Urinary bladder (tissue), 4 donors: Measurements from ENCODE around the gene SORCS2. TPM values are rescaled to one million over a fixed set of nuclear protein-coding genes. Genes with fewer than 3 reads are reported as not detected.

Experiments used
- DNase-seq: peaks from one replicate; pipeline ENCODE4 v3.0.0-alpha.2; 2015; ENCODE audit errors: extremely low spot score
- H3K27ac ChIP-seq: one replicate; pipeline ENCODE4 v1.5.1; 2013; ENCODE audit warnings: low read depth, mild to moderate bottlenecking, moderate library complexity
- H3K36me3 ChIP-seq: one replicate; pipeline ENCODE4 v1.6.1; 2013; ENCODE audit warnings: mild to moderate bottlenecking, moderate library complexity; ENCODE audit not compliant: insufficient read depth
- H3K4me1 ChIP-seq: one replicate; pipeline ENCODE4 v1.6.1; 2013; ENCODE audit warnings: mild to moderate bottlenecking, moderate library complexity; ENCODE audit not compliant: insufficient read depth
- H3K4me3 ChIP-seq: one replicate; pipeline ENCODE4 v1.5.1; 2013; ENCODE audit warnings: low read depth, low read length
- WGBS: extraction: QIAGEN DNeasy Blood & Tissue Kit; methylation state at CpG from one replicate; pipeline ENCODE4 v1.1.7; 2013; 5-methylcytosine and 5-hydroxymethylcytosine counted together
- polyA plus RNA-seq: library from polyadenylated mRNA; stranded (reverse); fragments of 200-250 nt; gene quantifications from one replicate; pipeline ENCODE4 v1.2.3, GENCODE V29; 2013
- total RNA-seq: library from RNA; depleted of rRNA; stranded (reverse); fragments of >200 nt; gene quantifications from one replicate; pipeline ENCODE4 v1.2.3, GENCODE V29; 2014
- donor health status: healthy with polysubstance abuse.
- donor health status: healthy.

The SORCS2 gene
- total and polyA plus RNA-seq, 2 donors = 5.3 to 10.8 TPM

DNA sequence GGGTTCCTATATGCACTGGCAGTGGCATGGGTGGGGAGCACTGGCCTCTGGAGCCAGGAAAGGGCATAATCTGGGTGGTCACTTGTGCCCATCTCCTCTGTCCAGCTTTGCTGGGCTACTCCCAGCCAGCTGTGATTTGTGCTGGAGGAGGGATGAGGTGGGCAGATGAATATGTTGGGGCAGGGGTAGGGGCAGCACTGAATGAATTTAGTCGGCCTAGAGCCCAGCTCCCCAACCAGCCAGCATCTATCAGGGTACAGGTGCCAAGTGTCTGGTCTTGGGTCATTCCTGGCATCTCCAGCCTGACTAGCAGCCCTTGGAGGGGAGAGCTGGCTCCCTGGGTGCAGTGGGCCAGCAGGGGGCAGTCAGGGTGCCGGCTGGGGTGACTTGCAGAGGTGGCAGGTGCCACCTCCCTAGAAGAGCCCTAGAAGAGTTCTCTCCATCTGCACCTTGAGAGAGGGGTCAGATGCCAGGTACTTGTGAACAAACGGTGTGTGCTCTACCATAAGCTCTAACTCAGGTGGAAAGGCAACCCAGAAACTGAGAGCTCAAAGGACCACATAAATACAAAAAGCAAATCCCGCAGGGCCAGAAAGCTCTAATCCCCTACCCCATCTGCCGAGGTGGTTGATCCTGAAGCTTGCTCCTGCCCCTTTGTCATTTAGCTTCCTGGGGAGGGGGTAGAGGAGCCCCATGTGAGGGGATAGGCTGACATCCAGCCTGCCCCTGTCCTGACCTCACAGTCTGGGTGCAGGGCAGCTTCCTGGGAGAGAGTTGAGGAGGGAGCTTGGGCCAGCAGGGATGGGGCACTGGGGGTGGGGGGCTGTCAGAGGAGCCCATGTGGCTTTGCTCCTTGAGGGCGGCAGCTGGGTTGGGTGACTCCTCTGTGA, 2.2 kb downstream of the SORCS2 start:
- H3K27ac ChIP-seq = no peak overlapping the region
- WGBS = 76% methylated on average over 6 of the region's 6 CpGs
- no peak for DNase-seq

DNA sequence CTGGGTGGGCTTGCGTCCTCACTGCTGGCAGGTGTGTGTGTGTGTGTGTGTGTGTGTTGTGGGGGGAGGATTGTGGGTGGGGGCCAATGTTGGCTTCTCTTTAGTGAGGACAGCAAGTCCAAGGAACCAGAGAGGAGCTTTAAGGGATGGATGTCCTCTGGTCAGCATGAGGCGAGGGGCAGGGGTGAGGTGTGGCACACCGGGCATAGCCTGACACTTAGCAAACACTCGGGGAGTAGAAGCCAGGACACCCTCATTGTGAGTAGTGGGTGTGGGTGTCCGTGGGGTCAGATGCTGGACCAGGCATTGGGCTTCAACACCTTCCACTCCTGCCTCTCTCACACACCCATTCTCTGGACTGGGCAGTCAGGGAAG, 2.8 kb downstream of the SORCS2 start:
- H3K4me3 ChIP-seq = no peak overlapping the region
- no peak overlapping the region for H3K27ac ChIP-seq
- DNase-seq = no peak
- peaks cover 1% of the 10 kb centered on the region for H3K4me1 ChIP-seq
- 93% methylated on average over 5 of the region's 5 CpGs for WGBS
- no peaks in the 10 kb centered on the region for H3K36me3 ChIP-seq

More for the DNA sequence above, 2.2 kb downstream of the SORCS2 start:
- Histone ChIP-seq H3K4me3 (no peak overlapping the region), H3K36me3 (no peaks in the 10 kb centered on the region), H3K4me1 (peaks cover 1% of the 10 kb centered on the region)

DNA sequence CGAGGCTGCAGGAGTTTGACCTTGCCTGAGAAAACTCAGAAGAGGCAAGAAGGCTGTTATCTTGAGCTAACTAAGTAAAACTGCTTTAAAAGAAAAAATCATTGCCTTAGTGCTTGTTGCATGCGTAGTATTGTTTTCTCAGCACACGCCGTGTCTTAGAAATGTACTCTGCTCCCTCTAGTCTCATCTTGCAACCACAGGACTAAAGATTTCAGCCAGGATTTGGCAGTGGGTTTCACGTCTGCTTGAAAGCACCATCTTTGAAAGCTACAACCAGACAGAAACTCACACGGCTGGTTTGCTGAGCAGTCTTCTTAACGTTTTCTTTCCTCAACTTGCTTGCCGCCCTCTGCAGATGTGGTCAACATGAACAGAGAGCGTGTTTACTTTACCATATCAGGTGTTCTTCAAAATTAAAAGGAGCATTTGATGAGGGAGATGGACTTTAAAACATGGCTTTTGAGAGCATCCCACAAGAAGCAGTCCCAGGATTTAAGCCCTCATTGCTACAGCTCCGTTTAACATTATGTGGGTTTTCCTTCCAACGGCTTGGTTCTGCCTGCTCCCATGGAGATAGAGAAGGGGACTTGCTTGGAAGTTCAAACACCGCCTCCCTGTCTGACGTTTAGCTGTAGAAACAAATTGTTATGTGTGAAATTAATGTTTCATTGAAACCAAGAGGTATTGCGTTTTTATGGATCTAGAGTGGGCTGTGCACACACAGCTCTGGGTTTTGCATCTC, 3.4 kb downstream of the SORCS2 start:
- WGBS = 74% methylated on average over 14 of the region's 14 CpGs
- H3K4me3 ChIP-seq = no peak overlapping the region
- no peak overlapping the region for H3K27ac ChIP-seq
- no peak for DNase-seq
- H3K4me1 ChIP-seq = peaks cover 1% of the 10 kb centered on the region
- H3K36me3 ChIP-seq = no peaks in the 10 kb centered on the region

DNA sequence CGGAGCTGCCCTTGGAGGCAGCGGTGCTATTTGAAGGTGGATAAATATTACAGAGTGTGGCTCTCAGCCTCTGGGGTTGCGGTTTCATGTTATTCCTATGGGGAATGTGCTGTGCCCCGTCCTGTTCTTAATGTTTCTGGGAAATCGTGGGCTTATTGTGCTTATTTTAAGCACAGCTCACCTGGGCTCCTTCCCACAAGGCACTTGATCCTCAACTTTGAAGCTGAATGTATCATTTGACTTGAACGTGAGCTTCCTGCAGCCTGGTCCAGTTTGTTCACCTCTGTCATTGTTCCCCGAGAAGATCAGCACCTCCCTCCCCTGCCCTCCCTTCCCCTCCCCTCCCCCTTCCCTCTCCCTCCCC, 3.9 kb downstream of the SORCS2 start:
- no peak overlapping the region for H3K4me3 ChIP-seq
- no peaks in the 10 kb centered on the region for H3K36me3 ChIP-seq
- H3K4me1 ChIP-seq = peaks cover 1% of the 10 kb centered on the region
- no peak overlapping the region for H3K27ac ChIP-seq
- no peak for DNase-seq
- WGBS = 69% methylated on average over 7 of the region's 7 CpGs

DNA sequence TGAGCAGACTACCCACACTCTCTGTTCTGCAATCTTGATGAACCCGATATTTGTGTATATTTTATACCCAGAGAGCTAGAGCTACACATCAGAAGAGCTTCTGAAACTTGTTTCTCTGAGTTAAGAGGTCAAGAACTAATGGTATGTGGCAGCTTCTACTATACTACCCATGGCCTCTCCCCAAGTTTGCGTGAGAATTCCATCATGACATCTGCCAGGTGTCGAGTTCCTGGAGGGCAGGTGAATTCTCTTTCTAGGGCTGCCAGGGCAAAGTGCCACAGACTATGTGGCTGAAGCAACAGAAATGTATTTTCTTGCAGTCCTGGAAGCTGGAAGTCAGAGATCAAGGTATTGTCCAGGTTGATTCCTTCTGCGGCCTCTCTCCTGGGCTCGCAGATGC, 4.4 kb downstream of the SORCS2 start:
- no peak overlapping the region for H3K27ac ChIP-seq
- no peaks in the 10 kb centered on the region for H3K36me3 ChIP-seq
- DNase-seq = no peak
- no peak overlapping the region for H3K4me3 ChIP-seq
- peaks cover 1% of the 10 kb centered on the region for H3K4me1 ChIP-seq
- WGBS = 82% methylated on average over 5 of the region's 5 CpGs

DNA sequence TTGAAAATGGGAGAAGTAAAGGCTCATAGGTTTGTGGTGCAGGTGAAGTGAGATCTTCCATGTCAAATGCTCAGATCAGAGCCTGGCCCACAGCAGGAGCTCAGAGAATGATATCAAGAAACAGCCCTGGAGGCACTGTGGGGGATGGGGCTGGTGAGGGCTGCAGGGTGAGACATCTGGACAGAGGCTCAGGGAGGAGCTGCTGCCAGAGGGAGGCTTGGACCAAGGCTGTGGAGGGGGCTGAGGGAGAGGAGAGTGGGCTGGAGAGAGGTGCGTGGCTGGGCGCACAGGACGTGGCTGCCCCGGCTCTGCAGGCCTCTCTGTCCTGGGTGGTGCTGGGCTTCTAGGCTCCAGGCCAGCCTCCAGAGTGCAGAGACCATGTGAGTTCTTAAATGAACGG, 5.6 kb downstream of the SORCS2 start:
- DNase-seq = no peak
- no peak overlapping the region for H3K4me3 ChIP-seq
- WGBS = 69% methylated on average over 5 of the region's 5 CpGs
- H3K27ac ChIP-seq = no peak overlapping the region
- no peaks in the 10 kb centered on the region for H3K36me3 ChIP-seq
- peaks cover 1% of the 10 kb centered on the region for H3K4me1 ChIP-seq

DNA sequence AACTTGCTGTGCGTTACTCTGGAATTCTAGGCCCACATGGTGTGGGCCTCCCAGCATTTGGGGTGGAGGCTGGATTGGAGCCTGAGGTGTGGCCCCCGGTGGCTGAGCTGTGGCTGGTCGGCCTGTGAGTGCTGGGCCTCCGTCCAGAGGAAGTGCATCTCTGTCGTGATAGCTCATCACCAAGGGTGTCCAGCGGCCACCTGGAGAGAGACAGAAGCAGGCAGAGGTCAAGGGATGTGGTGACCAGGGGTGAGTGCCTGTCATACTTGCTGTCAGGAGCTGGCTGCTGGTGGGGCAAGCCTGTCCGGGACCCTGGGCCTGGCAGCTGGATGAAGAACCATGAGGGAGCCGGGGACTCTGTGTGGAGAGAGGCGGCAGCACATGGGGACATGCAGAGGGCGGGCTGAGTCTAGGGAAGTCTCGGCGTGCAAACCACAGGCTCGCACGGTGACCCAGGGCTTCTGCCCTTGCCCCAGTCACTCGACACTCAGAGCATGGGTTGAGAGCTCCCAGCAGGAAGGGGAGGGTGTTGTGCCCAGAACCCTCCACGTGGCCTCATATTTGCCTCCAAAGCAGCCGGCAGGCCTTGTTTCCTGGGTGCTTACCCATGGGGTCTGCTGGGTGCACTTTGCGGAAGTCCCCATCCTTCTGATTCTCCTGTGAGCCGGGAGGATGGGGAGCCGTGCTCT, 6.2 kb downstream of the SORCS2 start:
- 84% methylated on average over 20 of the region's 20 CpGs for WGBS
- no peaks in the 10 kb centered on the region for H3K4me1 ChIP-seq
- no peak overlapping the region for H3K4me3 ChIP-seq
- H3K27ac ChIP-seq = no peak overlapping the region
- H3K36me3 ChIP-seq = no peaks in the 10 kb centered on the region
- no peak for DNase-seq

DNA sequence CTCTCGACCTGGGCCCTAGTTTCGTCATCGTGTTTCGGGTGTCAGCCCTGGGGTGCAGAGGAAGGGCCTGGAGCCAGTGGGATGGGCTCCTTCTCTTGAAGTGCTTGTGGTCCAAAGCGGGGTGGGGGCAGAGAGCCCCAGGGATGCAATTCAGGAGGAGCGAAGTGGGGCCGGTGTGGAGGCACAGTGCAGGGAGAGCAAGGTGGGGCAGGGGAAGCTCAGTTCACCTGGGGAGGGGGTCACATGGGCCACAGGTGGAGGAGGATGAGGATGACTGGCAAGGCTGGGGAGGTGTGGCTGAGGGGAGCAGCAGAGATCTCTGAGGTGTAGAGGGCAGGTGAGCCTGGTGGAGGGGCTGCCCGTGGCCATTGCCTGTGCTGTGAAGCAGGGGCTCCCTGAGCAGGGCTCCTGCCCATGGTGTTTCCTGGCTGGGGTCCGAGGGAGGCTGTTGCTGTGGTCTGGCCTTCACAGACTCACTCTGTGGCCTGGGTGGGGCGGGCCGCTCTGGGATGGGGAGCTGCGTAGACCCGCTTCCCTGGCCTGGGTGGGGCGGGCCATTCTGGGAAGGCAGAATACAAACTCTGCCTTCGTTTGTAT, 6.9 kb downstream of the SORCS2 start:
- Histone ChIP-seq H3K4me3 (no peak overlapping the region), H3K4me1 (no peaks in the 10 kb centered on the region), H3K27ac (no peak overlapping the region), H3K36me3 (no peaks in the 10 kb centered on the region)
- WGBS = 86% methylated on average over 15 of the region's 15 CpGs
- no peak for DNase-seq

DNA sequence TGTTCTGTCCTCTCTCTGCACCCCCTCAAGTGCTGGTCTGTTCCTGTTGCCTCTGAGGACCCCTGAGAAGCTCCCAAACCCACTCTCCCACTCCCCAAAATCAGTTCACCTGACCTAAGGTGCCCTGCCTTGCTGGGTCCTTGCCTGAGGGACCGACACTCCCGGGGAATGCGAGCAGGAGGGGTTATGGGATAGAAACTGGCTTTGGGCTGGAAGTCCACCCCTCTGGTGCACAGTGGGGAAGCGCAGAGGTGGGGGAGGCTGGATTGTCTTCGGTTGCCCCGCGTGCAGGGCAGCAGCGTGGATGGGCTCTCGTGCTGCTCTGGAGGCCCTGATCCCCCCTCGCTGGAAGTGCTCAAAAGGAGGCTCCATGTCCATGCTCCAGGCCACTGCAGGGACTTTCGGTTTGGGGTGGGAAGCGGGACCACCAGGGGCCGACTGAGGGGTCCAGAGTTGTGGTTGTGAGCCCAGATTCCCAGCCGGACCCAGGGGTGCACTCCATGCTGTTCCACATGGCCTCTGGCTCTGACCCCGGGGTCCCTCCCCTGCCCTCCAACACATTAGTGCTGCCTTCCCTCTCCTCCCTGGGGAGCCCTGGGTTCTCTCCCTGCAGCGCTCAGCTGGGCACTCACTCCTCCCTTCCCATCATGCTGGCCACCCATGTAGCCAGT, 7.6 kb downstream of the SORCS2 start:
- H3K27ac ChIP-seq = no peak overlapping the region
- no peak overlapping the region for H3K4me3 ChIP-seq
- no peaks in the 10 kb centered on the region for H3K4me1 ChIP-seq
- no peaks in the 10 kb centered on the region for H3K36me3 ChIP-seq
- WGBS = 90% methylated on average over 16 of the region's 16 CpGs
- no peak for DNase-seq

DNA sequence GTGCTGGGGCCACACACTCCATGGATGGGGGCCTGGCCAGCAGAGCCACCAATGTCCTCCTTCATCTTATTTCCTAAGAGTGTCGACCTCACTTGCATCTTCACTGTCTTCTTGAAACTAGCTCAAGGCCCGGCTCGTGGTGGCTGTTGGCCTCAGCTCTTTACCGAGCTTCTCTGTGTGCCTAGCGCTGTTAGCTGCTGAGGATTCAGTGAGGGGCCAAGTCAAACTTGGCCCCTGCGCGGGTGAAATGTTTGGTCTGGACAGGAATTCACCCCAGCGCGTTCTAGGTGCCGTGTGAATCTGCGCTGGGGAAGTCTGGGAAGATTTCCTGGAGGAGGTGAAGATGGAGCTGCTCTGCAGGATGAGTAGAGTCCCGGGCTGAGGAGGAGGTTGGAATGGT, 8.5 kb downstream of the SORCS2 start:
- 89% methylated on average over 12 of the region's 12 CpGs for WGBS
- Histone ChIP-seq H3K4me1 (no peaks in the 10 kb centered on the region), H3K27ac (no peak overlapping the region), H3K4me3 (no peak overlapping the region), H3K36me3 (no peaks in the 10 kb centered on the region)
- no peak for DNase-seq

DNA sequence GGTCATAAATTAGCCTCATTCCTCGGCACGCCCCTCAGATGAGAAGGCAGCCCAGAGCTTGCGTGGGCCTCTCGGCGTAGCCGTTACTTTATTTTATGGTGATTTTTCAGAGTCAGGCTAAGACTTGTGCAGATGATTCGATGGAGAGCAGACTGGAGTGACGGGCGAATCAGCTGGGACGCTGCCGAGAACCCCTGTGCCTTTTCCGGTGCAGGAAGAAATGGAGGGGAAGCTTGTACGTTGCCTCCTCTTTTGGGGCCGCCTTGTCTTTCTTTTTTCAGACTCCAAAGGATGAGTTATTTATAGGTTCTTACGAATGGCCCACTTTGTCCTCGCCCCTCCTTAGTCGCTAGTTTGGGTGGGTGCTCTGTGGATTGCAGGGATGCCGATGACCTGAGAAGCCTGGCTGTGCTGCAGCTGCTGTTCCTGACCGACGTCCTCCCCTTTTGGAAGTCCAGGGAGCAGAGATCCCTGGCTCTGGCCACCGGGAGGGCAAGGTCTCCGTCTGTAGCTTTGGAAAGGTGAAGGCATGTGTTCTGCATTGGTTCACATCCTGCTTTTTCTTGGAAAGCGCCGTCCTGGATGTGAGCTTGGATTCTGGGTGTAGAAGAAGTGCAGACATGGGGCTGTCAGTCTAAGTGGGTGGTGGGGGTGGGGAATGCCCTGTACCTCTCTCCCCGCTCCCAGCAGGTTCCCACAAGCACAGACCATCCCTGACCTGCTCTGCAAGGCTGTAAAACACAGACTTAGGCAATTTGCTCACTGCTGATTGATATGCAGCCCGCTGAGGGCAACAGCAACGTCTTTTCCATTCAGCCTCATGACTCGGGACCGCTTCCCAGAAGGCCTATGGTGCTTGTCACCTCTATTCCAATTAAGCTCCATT, 9.3 kb downstream of the SORCS2 start:
- H3K27ac ChIP-seq = no peak overlapping the region
- DNase-seq = no peak
- 39% methylated on average over 29 of the region's 29 CpGs for WGBS
- no peaks in the 10 kb centered on the region for H3K36me3 ChIP-seq
- H3K4me1 ChIP-seq = no peaks in the 10 kb centered on the region
- no peak overlapping the region for H3K4me3 ChIP-seq

DNA sequence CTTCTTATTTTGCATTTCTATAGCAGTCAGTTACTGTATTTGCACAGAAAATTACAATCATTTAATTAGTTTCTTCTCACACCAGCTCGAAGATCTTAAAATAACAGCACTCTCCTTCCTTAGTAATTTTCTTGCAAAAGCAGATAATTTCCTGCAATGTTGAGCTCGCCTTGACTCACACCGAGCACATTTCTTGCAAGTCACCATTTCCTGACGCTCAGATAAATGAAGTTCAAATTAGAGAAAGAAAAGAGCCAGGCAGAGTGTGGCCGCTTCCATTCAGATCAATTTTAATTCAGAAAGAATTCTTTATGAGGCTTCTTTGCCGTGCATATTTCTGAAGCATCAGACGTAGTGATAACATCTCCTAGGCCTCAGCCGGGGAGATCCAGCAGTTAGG, 10.1 kb downstream of the SORCS2 start:
- Histone ChIP-seq H3K4me3 (no peak overlapping the region), H3K4me1 (no peaks in the 10 kb centered on the region), H3K27ac (no peak overlapping the region), H3K36me3 (no peaks in the 10 kb centered on the region)
- no peak for DNase-seq
- 77% methylated on average over 8 of the region's 8 CpGs for WGBS
